IPS-15b (cell line): ENCODE results near the gene AMBP.
"Not testable (repeated sequence)": the region's sequence is repeated elsewhere in the genome, so short reads cannot be mapped to it uniquely, and the experiment has no call there.

Experiments used
- H3K27me3 ChIP-seq: one replicate; pipeline ENCODE4 v1.6.1; 2013; ENCODE audit warnings: low read length; ENCODE audit not compliant: control insufficient read depth, insufficient read depth
- H3K36me3 ChIP-seq: one replicate; pipeline ENCODE4 v1.6.1; 2013; ENCODE audit warnings: low read length; ENCODE audit not compliant: control insufficient read depth, insufficient read depth
- H3K4me1 ChIP-seq: one replicate; pipeline ENCODE4 v1.6.1; 2013; ENCODE audit warnings: mild to moderate bottlenecking, low read length; ENCODE audit not compliant: control insufficient read depth, insufficient read depth
- H3K4me3 ChIP-seq: one replicate; pipeline ENCODE4 v1.5.1; 2013; ENCODE audit warnings: low read depth, low read length
- H3K9ac ChIP-seq: one replicate; pipeline ENCODE4 v1.6.1; 2013; ENCODE audit warnings: low read depth, mild to moderate bottlenecking, low read length
- H3K9me3 ChIP-seq: one replicate; pipeline ENCODE4 v1.6.1; 2013; ENCODE audit warnings: mild to moderate bottlenecking, low read length; ENCODE audit not compliant: control insufficient read depth, insufficient read depth

Gene AMBP

GRCh38 chr9:114085387-114085789 is 7.3 kb upstream of the AMBP start:
- H3K4me1 ChIP-seq: no peaks in the 10 kb centered on the region
- no peaks in the 10 kb centered on the region for H3K27me3 ChIP-seq
- H3K9me3 ChIP-seq: no peaks in the 10 kb centered on the region
- no peaks in the 10 kb centered on the region for H3K36me3 ChIP-seq
- no peak overlapping the region for H3K4me3 ChIP-seq
- no peak overlapping the region for H3K9ac ChIP-seq

- H3K9me3 ChIP-seq: no peaks in the 10 kb centered on the region
- H3K4me1 ChIP-seq: no peaks in the 10 kb centered on the region
- no peaks in the 10 kb centered on the region for H3K27me3 ChIP-seq
- H3K4me3 ChIP-seq: no peak overlapping the region
- no peaks in the 10 kb centered on the region for H3K36me3 ChIP-seq
- no peak overlapping the region for H3K9ac ChIP-seq
Measured at GRCh38 chr9:114084282-114085073, 6.4 kb upstream of the AMBP start.

- H3K36me3 ChIP-seq: no peaks in the 10 kb centered on the region
- H3K9me3 ChIP-seq: no peaks in the 10 kb centered on the region
- no peaks in the 10 kb centered on the region for H3K4me1 ChIP-seq
- no peaks in the 10 kb centered on the region for H3K27me3 ChIP-seq
- H3K4me3 ChIP-seq: no peak overlapping the region
- H3K9ac ChIP-seq: no peak overlapping the region
Measured at GRCh38 chr9:114083666-114084065, 5.6 kb upstream of the AMBP start.

- not testable (repeated sequence) for H3K36me3 ChIP-seq, H3K9me3 ChIP-seq, H3K9ac ChIP-seq, H3K4me1 ChIP-seq, H3K27me3 ChIP-seq, H3K4me3 ChIP-seq
Measured at GRCh38 chr9:114082763-114083412, 4.8 kb upstream of the AMBP start.

DNA sequence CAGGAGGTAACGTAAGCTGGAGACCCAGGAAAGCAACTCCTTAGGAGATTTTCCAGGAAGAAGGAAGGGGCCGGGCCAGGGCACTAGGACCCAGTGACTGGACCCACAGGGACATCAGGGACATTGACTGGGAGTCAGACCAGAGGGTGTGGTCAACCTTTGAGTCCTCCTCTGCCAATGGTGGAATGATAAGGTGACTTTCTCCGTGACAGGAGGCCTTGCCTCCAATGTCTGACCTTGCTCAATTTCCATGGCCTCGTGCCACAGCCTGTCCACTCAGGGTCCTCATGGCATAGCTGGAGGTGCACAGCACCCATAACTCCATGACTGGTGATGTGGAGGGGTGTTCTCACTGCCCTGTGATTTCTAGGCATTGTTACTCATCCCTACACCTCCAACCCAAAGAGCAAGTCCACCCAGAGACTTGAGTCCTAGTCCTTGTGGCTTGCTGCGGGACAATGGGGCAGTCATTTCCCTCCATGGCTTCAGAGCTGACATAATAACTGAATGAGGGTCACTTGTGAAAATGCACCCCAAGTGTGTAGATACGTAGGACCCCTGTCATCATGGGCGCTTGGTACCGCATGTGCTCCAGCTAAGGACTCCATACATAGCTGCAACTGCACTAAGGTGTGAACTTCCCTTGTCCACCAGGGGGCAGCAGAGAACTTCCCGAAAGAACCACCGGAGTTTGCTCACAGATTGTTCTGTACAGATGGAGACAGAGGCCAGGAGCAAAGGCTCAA is 4.1 kb upstream of the AMBP start:
- H3K4me1 ChIP-seq: no peaks in the 10 kb centered on the region
- no peaks in the 10 kb centered on the region for H3K9me3 ChIP-seq
- H3K27me3 ChIP-seq: no peaks in the 10 kb centered on the region
- H3K9ac ChIP-seq: no peak overlapping the region
- H3K36me3 ChIP-seq: no peaks in the 10 kb centered on the region
- H3K4me3 ChIP-seq: no peak overlapping the region

GRCh38 chr9:114081441-114082016 is 3.4 kb upstream of the AMBP start:
- Histone ChIP-seq H3K4me1 (no peaks in the 10 kb centered on the region), H3K9me3 (no peaks in the 10 kb centered on the region), H3K9ac (no peak overlapping the region), H3K27me3 (no peaks in the 10 kb centered on the region), H3K36me3 (no peaks in the 10 kb centered on the region), H3K4me3 (no peak overlapping the region)

- Histone ChIP-seq H3K27me3 (no peaks in the 10 kb centered on the region), H3K36me3 (no peaks in the 10 kb centered on the region), H3K9ac (no peak overlapping the region), H3K4me1 (no peaks in the 10 kb centered on the region), H3K4me3 (no peak overlapping the region), H3K9me3 (no peaks in the 10 kb centered on the region)
Measured at GRCh38 chr9:114080773-114081440, 2.8 kb upstream of the AMBP start.

DNA sequence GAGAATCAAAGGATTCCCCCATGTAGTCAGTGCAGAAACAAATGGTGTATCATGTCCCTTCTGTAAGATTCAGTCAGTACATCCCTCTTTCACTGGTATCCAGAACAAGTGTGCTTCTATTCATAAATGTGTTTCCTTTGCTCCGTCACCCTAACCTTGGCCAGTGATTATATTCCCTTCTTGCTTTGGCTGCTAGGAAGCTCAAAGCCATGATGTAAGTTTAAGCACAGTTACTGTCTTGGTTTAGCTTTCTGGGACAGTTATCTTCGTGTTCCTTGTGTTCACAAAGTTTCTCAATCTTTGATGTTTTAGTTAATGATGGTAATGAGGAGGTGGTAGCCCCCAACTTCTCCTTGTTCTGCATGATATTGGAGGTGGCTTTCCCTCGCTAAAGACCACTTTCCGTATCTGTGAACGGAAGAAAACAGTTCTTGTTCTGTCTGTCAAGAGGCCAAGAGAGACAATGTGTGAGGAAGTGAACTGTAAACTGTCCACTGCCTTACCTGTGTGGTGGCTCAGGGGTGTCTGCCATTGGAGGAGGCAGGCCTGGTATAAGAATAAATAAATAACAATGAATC is 2.2 kb upstream of the AMBP start:
- Histone ChIP-seq H3K36me3 (no peaks in the 10 kb centered on the region), H3K4me3 (no peak overlapping the region), H3K9me3 (no peaks in the 10 kb centered on the region), H3K9ac (no peak overlapping the region), H3K27me3 (no peaks in the 10 kb centered on the region), H3K4me1 (no peaks in the 10 kb centered on the region)

- Histone ChIP-seq H3K9me3 (no peaks in the 10 kb centered on the region), H3K4me3 (no peak overlapping the region), H3K4me1 (no peaks in the 10 kb centered on the region), H3K27me3 (no peaks in the 10 kb centered on the region), H3K9ac (no peak overlapping the region), H3K36me3 (no peaks in the 10 kb centered on the region)
Measured at GRCh38 chr9:114078781-114079156, 669 bp upstream of the AMBP start.

DNA sequence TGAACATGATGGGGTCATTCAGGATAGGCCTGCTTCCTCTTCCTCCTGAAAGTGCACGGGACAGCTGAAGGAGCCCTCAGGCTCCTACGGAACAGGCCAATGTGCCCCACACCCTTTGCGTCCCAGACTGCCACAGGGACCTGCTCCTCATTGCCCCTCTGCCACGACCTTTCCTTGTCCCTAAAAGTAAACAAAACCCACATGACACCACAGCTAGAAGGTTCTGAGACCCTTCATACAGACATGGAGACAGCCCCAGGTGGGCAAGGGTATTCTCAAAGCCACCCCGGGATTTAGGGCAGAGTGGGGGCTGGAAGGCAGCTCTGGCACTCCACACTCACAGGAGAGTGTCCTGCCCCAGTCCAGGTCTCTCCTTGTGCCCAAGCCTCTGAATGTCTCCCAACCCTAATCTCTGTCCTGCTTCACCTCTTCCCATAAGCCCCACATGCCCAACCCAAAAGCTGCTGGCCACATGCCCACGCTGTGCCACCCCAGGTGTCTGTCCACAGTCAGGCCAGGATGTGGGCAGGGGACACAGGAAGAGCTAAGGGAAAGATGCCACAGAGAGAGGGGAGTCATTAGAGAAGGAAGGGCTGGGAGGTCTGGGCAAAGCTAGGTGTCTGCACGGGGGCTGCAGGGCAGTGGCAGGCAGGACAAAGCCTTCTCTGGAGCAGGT is 800 bp downstream of the AMBP start:
- H3K9ac ChIP-seq: no peak overlapping the region
- no peaks in the 10 kb centered on the region for H3K27me3 ChIP-seq
- H3K4me3 ChIP-seq: no peak overlapping the region
- no peaks in the 10 kb centered on the region for H3K36me3 ChIP-seq
- no peaks in the 10 kb centered on the region for H3K4me1 ChIP-seq
- no peaks in the 10 kb centered on the region for H3K9me3 ChIP-seq
